CD4-positive, alpha-beta T cell (primary cell): ENCODE measurements around the gene PML. TPM values are rescaled to one million over a fixed set of nuclear protein-coding genes. Genes with fewer than 3 reads are reported as not detected.

ENCODE experiments used
- ATAC-seq: fragments of 200-7000 bp; cut with Tn5 transposase; one replicate; pipeline ENCODE4 v1.10.0; 2022; ENCODE audit warnings: mild to moderate bottlenecking; ENCODE audit not compliant: poor library complexity
- CTCF ChIA-PET: fragments of 350-600 bp; sonication (Branson Sonifier 250); formaldehyde crosslinking; loops from one replicate; lab custom pipeline; 2021; ENCODE audit warnings: antibody characterized with exemption, inconsistent platforms; lab: Charles Lee
- POLR2A ChIA-PET: fragments of 350-600 bp; sonication (Branson Sonifier 250); formaldehyde crosslinking; loops from one replicate; lab custom pipeline; 2021; ENCODE audit warnings: antibody characterized with exemption, inconsistent platforms; lab: Charles Lee
- DNase-seq, 14 experiments: peaks; one replicate each; pipeline ENCODE4 v3.0.0-alpha.2; 2013 to 2020; ENCODE audit warnings: mixed read lengths in 2 of 14
- H3K27ac ChIP-seq, 2 donors: one replicate each; pipeline versions ENCODE4 v1.5.1 to v1.7.0; 2013; ENCODE audit warnings: low read length in 2 of 2, low read depth in 1 of 2, mild to moderate bottlenecking in 1 of 2
- H3K27me3 ChIP-seq, 2 experiments: 1 replicate in 1 of 2; 2 replicates in 1 of 2; pipeline versions ENCODE4 v1.6.1 to v1.7.0; 2013; ENCODE audit warnings: low read length in 2 of 2, control low read depth in 1 of 2, mild to moderate bottlenecking in 1 of 2, moderate library complexity in 1 of 2; ENCODE audit not compliant: insufficient read depth in 2 of 2, control insufficient read depth in 1 of 2
- H3K36me3 ChIP-seq: one replicate; pipeline ENCODE4 v1.6.1; 2013; ENCODE audit warnings: low read length, control low read depth; ENCODE audit not compliant: insufficient read depth
- H3K4me1 ChIP-seq: one replicate; pipeline ENCODE4 v1.6.1; 2013; ENCODE audit warnings: low read length, control low read depth; ENCODE audit not compliant: insufficient read depth
- H3K4me3 ChIP-seq: one replicate; pipeline ENCODE4 v1.5.1; 2013; ENCODE audit warnings: mild to moderate bottlenecking, low read length, moderate library complexity
- H3K9me3 ChIP-seq, 2 experiments: 1 replicate in 1 of 2; 2 replicates in 1 of 2; pipeline versions ENCODE4 v1.6.1 to v1.7.0; 2013; ENCODE audit warnings: low read length in 2 of 2, mild to moderate bottlenecking in 2 of 2, control low read depth in 1 of 2, moderate library complexity in 1 of 2; ENCODE audit not compliant: control insufficient read depth in 1 of 2, insufficient read depth in 1 of 2
- H3K27ac Mint-ChIP-seq: one replicate; pipeline ENCODE4 v1.8.0; 2020; ENCODE audit warnings: mixed read lengths
- H3K27me3 Mint-ChIP-seq: one replicate; pipeline ENCODE4 v1.8.0; 2021; ENCODE audit warnings: mixed read lengths
- H3K36me3 Mint-ChIP-seq: one replicate; pipeline ENCODE4 v1.8.0; 2021; ENCODE audit warnings: low read depth, mixed read lengths
- H3K4me1 Mint-ChIP-seq: one replicate; pipeline ENCODE4 v1.8.0; 2021; ENCODE audit warnings: low read depth, mixed read lengths
- H3K4me3 Mint-ChIP-seq: one replicate; pipeline ENCODE4 v1.8.0; 2020; ENCODE audit warnings: mild to moderate bottlenecking, mixed read lengths
- H3K9me3 Mint-ChIP-seq: one replicate; pipeline ENCODE4 v1.8.0; 2020; ENCODE audit warnings: mixed read lengths
- CTCF ChIP-seq: fragments of 200-600 bp; IDR thresholded peaks from one replicate; pipeline ENCODE4 v1.8.0; 2022; ENCODE audit warnings: antibody characterized with exemption, mild to moderate bottlenecking
- intact Hi-C, 2 experiments: fragments of 100-400 bp; cut with DNase I in 1 of 2; cut with micrococcal nuclease in 1 of 2; formaldehyde crosslinking; loops; one replicate each; pipeline versions ENCODE4 v1.15.1 to v1.9.0; 2023 to 2025; cut with DNase I, micrococcal nuclease
- total RNA-seq, 174 experiments: library from RNA in 2 of 174; stranded (reverse) in 2 of 174; gene quantifications; one replicate each; pipeline ENCODE4 v1.2.3 and lab custom pipeline; 2021 to 2026

Gene PML
- total RNA-seq, 2 experiments from 2014 or later: 39.2 to 42.9 TPM

GRCh38 chr15:73982222-73982962 is 12.1 kb upstream of the PML start:
- H3K27me3 Mint-ChIP-seq: no peaks in the 10 kb centered on the region
- H3K27ac ChIP-seq: no peak overlapping the region
- intact Hi-C loops: no loop called here
- H3K9me3 ChIP-seq: no peaks in the 10 kb centered on the region
- ChIA-PET POLR2A (interaction anchor here (1.0 kb wide), 2 partner anchors 12 to 17 kb away, joined by 3 to 4 read pairs; partner anchors contain the start of gene PML), CTCF (no interaction called here)
- H3K27ac Mint-ChIP-seq: peak overlapping the region; percentile 10
- ATAC-seq: peak; percentile 66
- peak in 5 of 14 experiments; percentile 25 to 55 (median 39) for DNase-seq
- H3K36me3 ChIP-seq: peaks cover 4% of the 10 kb centered on the region
- H3K27me3 ChIP-seq: no peaks in the 10 kb centered on the region
- peak overlapping the region; percentile 21 for H3K4me3 Mint-ChIP-seq
- H3K36me3 Mint-ChIP-seq: peaks cover 30% of the 10 kb centered on the region
- H3K4me1 ChIP-seq: peaks cover 37% of the 10 kb centered on the region
- no peak for TF ChIP-seq CTCF
- no peaks in the 10 kb centered on the region for H3K9me3 Mint-ChIP-seq
- no peak overlapping the region for H3K4me3 ChIP-seq
- peaks cover 26% of the 10 kb centered on the region for H3K4me1 Mint-ChIP-seq

- ATAC-seq: no peak
- Histone ChIP-seq H3K9me3 (no peaks in the 10 kb centered on the region), H3K4me1 (peaks cover 37% of the 10 kb centered on the region), H3K36me3 (peaks cover 6% of the 10 kb centered on the region), H3K4me3 (no peak overlapping the region), H3K27ac (no peak overlapping the region), H3K27me3 (no peaks in the 10 kb centered on the region)
- Mint-ChIP-seq H3K4me1 (peaks cover 26% of the 10 kb centered on the region), H3K4me3 (no peak overlapping the region), H3K9me3 (no peaks in the 10 kb centered on the region), H3K27ac (no peak overlapping the region), H3K27me3 (no peaks in the 10 kb centered on the region), H3K36me3 (peaks cover 31% of the 10 kb centered on the region)
- intact Hi-C loops: no loop called here
- ChIA-PET POLR2A (interaction anchor here (1.0 kb wide), 2 partner anchors 11 to 18 kb away, joined by 3 to 4 read pairs; partner anchors contain the start of gene PML), CTCF (no interaction called here)
- no peak for DNase-seq
- no peak for TF ChIP-seq CTCF
Observed at GRCh38 chr15:73983211-73983727, 11.2 kb upstream of the PML start.

- H3K9me3 ChIP-seq: no peaks in the 10 kb centered on the region
- ATAC-seq (no peak), DNase-seq (no peak)
- CTCF ChIA-PET: no interaction called here
- H3K36me3 ChIP-seq: peaks cover 6% of the 10 kb centered on the region
- no peak overlapping the region for H3K4me3 ChIP-seq
- no peak overlapping the region for H3K27ac ChIP-seq
- no peak for TF ChIP-seq CTCF
- peaks cover 26% of the 10 kb centered on the region for H3K4me1 Mint-ChIP-seq
- H3K27me3 Mint-ChIP-seq: no peaks in the 10 kb centered on the region
- intact Hi-C loops: no loop called here
- no peaks in the 10 kb centered on the region for H3K9me3 Mint-ChIP-seq
- peaks cover 37% of the 10 kb centered on the region for H3K4me1 ChIP-seq
- POLR2A ChIA-PET: no interaction called here
- no peaks in the 10 kb centered on the region for H3K27me3 ChIP-seq
- peaks cover 31% of the 10 kb centered on the region for H3K36me3 Mint-ChIP-seq
- no peak overlapping the region for H3K27ac Mint-ChIP-seq
- no peak overlapping the region for H3K4me3 Mint-ChIP-seq
Observed at GRCh38 chr15:73983773-73984172, 10.7 kb upstream of the PML start.
